SIG-M5 treated with dmso at 0.1 percent for 504 hours (cell line): ENCODE measurements around the gene MED12.
A peak's percentile ranks its signal among the peaks of the same experiment; 100 is the strongest.
"Not testable (repeated sequence)": the region's sequence is repeated elsewhere in the genome, so short reads cannot be mapped to it uniquely, and the experiment has no call there.

Source experiments
- DNase-seq: peaks from one replicate; lab custom pipeline; 2025; ENCODE audit not compliant: unreplicated experiment; lab: John Stamatoyannopoulos, UW

The MED12 gene

GRCh38 chrX:71160475-71160874 lies 42.1 kb downstream of the MED12 start:
- DNase-seq: no peak

- DNase-seq: no peak
These were observed 44.6 kb downstream of the MED12 start for GRCh38 chrX:71162981-71163380.

- DNase-seq: no peak
These were observed 45.7 kb downstream of the MED12 start for GRCh38 chrX:71164071-71164470.

- no peak for DNase-seq
These were observed 48.1 kb downstream of the MED12 start for GRCh38 chrX:71166461-71166860.

GRCh38 chrX:71167031-71167781 lies 48.8 kb downstream of the MED12 start:
- DNase-seq: no peak

- DNase-seq: no peak
These were observed 49.7 kb downstream of the MED12 start for GRCh38 chrX:71168134-71168533.

GRCh38 chrX:71169586-71169985 lies 51.2 kb downstream of the MED12 start:
- DNase-seq: no peak

GRCh38 chrX:71170660-71171059 lies 52.3 kb downstream of the MED12 start:
- no peak for DNase-seq

GRCh38 chrX:71171110-71171801 lies 52.9 kb downstream of the MED12 start:
- DNase-seq: peak; percentile 39

- DNase-seq: no peak
These were observed 55.0 kb downstream of the MED12 start for GRCh38 chrX:71173440-71173839.

- no peak for DNase-seq
These were observed 56.4 kb downstream of the MED12 start for GRCh38 chrX:71174795-71175194.

- no peak for DNase-seq
These were observed 57.1 kb downstream of the MED12 start for GRCh38 chrX:71175531-71175930.

- no peak for DNase-seq
These were observed 58.9 kb downstream of the MED12 start for GRCh38 chrX:71177327-71177726.

GRCh38 chrX:71178908-71179307 lies 60.5 kb downstream of the MED12 start:
- DNase-seq: peak; percentile 59

- DNase-seq: not testable (repeated sequence)
These were observed 62.3 kb downstream of the MED12 start for GRCh38 chrX:71180579-71181265.

GRCh38 chrX:71181558-71181909 lies 63.1 kb downstream of the MED12 start:
- DNase-seq: peak; percentile 45

GRCh38 chrX:71181910-71182799 lies 63.8 kb downstream of the MED12 start:
- peak; percentile 96 for DNase-seq

GRCh38 chrX:71182871-71183270 lies 64.5 kb downstream of the MED12 start:
- no peak for DNase-seq

- no peak for DNase-seq
These were observed 64.9 kb downstream of the MED12 start for GRCh38 chrX:71183341-71183740.

- DNase-seq: no peak
These were observed 65.7 kb downstream of the MED12 start for GRCh38 chrX:71184092-71184491.
